Lower leg skin (tissue), 3 donors: ENCODE results near the gene DYNLT1.

Experiments
- POLR2A ChIP-seq, 2 donors: fragments of 450-650 bp; IDR thresholded peaks; one replicate each; pipeline ENCODE4 v1.6.1; 2016 to 2017; ENCODE audit warnings: antibody characterized with exemption in 2 of 2, mild to moderate bottlenecking in 1 of 2, moderate library complexity in 1 of 2
- TF ChIP-seq, protein P1 (sequence below), 3 donors: fragments of 450-650 bp; IDR thresholded peaks; one replicate each; pipeline ENCODE4 v1.5.1; 2016; ENCODE audit warnings: antibody characterized with exemption in 3 of 3, mild to moderate bottlenecking in 3 of 3, moderate library complexity in 2 of 3

GRCh38 chr6:158606935-158607334 lies 37.6 kb downstream of the DYNLT1 start:
- TF ChIP-seq POLR2A (IDR thresholded peaks at IDR 0.05), result no peak
- TF ChIP-seq, protein P1, sequence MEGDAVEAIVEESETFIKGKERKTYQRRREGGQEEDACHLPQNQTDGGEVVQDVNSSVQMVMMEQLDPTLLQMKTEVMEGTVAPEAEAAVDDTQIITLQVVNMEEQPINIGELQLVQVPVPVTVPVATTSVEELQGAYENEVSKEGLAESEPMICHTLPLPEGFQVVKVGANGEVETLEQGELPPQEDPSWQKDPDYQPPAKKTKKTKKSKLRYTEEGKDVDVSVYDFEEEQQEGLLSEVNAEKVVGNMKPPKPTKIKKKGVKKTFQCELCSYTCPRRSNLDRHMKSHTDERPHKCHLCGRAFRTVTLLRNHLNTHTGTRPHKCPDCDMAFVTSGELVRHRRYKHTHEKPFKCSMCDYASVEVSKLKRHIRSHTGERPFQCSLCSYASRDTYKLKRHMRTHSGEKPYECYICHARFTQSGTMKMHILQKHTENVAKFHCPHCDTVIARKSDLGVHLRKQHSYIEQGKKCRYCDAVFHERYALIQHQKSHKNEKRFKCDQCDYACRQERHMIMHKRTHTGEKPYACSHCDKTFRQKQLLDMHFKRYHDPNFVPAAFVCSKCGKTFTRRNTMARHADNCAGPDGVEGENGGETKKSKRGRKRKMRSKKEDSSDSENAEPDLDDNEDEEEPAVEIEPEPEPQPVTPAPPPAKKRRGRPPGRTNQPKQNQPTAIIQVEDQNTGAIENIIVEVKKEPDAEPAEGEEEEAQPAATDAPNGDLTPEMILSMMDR (IDR thresholded peaks at IDR 0.05), result no peak
